HepG2 (cell line): ENCODE data around the gene ANKRD13D. TPM values are rescaled to one million over a fixed set of nuclear protein-coding genes. Genes with fewer than 3 reads are reported as not detected.

ENCODE experiments used
- ATAC-seq: fragments of 200-7000 bp; cut with Tn5 transposase; 3 replicates; pipeline ENCODE4 v1.9.1; 2020; ENCODE audit warnings: mild to moderate bottlenecking, moderate library complexity
- BruUV-seq: library from RNA; stranded (reverse); fragments of 400-500 nt; replicated peaks from 2 replicates; lab custom pipeline; 2021; lab: Mats Ljungman, UMichigan
- CTCF ChIA-PET: fragments of 300-600 bp; formaldehyde crosslinking; extraction: SDS; loops from one replicate; lab custom pipeline; 2021; ENCODE audit warnings: low total read pairs, inconsistent platforms, low intra/inter-chr PET ratio; lab: Yijun Ruan, JAX
- POLR2A ChIA-PET: fragments of 350-600 bp; sonication (Branson Sonifier 250); formaldehyde crosslinking; loops from one replicate; lab custom pipeline; 2020; ENCODE audit warnings: antibody characterized with exemption, inconsistent platforms; lab: Yijun Ruan, JAX
- DNase-seq: peaks from one replicate; pipeline ENCODE4 v3.0.0-alpha.2; 2015; ENCODE audit warnings: low spot score
- FAIRE-seq: peaks from 3 replicates; lab custom pipeline; 2011; peaks lifted over from hg19 to GRCh38; lab: Jason Lieb, UNC
- H2AFZ ChIP-seq: one replicate; pipeline ENCODE4 v1.6.1; 2011; ENCODE audit warnings: low read length, inconsistent platforms
- H3K27ac ChIP-seq: fragments of 300-600 bp; 3 replicates; pipeline ENCODE4 v1.8.0; 2011; ENCODE audit warnings: mixed run types, mild to moderate bottlenecking, mixed read lengths, low read length, inconsistent platforms; ENCODE audit not compliant: insufficient read depth; ENCODE audit errors: extremely low read length
- H3K27me3 ChIP-seq, 2 experiments: fragments of 200-600 bp in 1 of 2; 2 replicates in 1 of 2; 3 replicates in 1 of 2; pipeline versions ENCODE4 v1.6.0 to v1.8.0; 2011; ENCODE audit warnings: low read length in 2 of 2, mild to moderate bottlenecking in 2 of 2, moderate library complexity in 2 of 2, inconsistent platforms in 1 of 2; ENCODE audit not compliant: insufficient read depth in 2 of 2, control insufficient read depth in 1 of 2
- H3K36me3 ChIP-seq, 2 experiments: fragments of 200-600 bp in 1 of 2; replicated peaks in 1 of 2; 2 replicates in 1 of 2; 3 replicates in 1 of 2; pipeline versions ENCODE4 v1.5.1 to v1.8.0; 2011; ENCODE audit warnings: low read length in 2 of 2, inconsistent platforms in 1 of 2; ENCODE audit not compliant: insufficient read depth in 2 of 2, control insufficient read depth in 1 of 2
- H3K4me1 ChIP-seq: 2 replicates; pipeline ENCODE4 v1.5.1; 2012; ENCODE audit warnings: low read length, inconsistent platforms; ENCODE audit not compliant: insufficient read depth
- H3K4me2 ChIP-seq: 2 replicates; pipeline ENCODE4 v1.6.0; 2011; ENCODE audit warnings: low read depth, low read length, inconsistent platforms
- H3K4me3 ChIP-seq, 3 experiments: fragments of 200-600 bp in 1 of 3; sonication (generic), shearing (Covaris generic) in 1 of 3; replicated peaks in 1 of 3; 2 replicates each; pipeline ENCODE4 v1.5.1; 2011 to 2016; ENCODE audit warnings: low read length in 3 of 3, inconsistent platforms in 2 of 3, low read depth in 2 of 3, mild to moderate bottlenecking in 2 of 3, control low read depth in 1 of 3, mixed read lengths in 1 of 3; ENCODE audit not compliant: insufficient read depth in 1 of 3
- H3K79me2 ChIP-seq: one replicate; pipeline ENCODE4 v1.6.1; 2011; ENCODE audit warnings: low read length, inconsistent platforms; ENCODE audit not compliant: insufficient read depth
- H3K9ac ChIP-seq: 2 replicates; pipeline ENCODE4 v1.6.0; 2011; ENCODE audit warnings: mild to moderate bottlenecking, low read depth, low read length, inconsistent platforms; ENCODE audit not compliant: insufficient read depth
- H3K9me3 ChIP-seq: 2 replicates; pipeline ENCODE4 v1.5.1; 2012; ENCODE audit warnings: mild to moderate bottlenecking, low read length
- H4K20me1 ChIP-seq: 2 replicates; pipeline ENCODE4 v1.6.0; 2011; ENCODE audit warnings: inconsistent platforms, mild to moderate bottlenecking, low read length, moderate library complexity; ENCODE audit not compliant: insufficient read depth
- IKZF4 ChIP-seq: sonication (generic); formaldehyde crosslinking; IDR thresholded peaks from 2 replicates; pipeline ENCODE4 v1.5.1; 2020; ENCODE audit warnings: borderline replicate concordance, mild to moderate bottlenecking, low read depth, missing genetic modification reagents; ENCODE audit errors: not compliant biosample characterization
- MED1 ChIP-seq: sonication (generic); formaldehyde crosslinking; IDR thresholded peaks from 2 replicates; pipeline ENCODE4 v1.4.0; 2020; ENCODE audit warnings: missing genetic modification reagents
- POLR2AphosphoS2 ChIP-seq: IDR thresholded peaks from 2 replicates; pipeline ENCODE4 v1.6.1; 2011; ENCODE audit warnings: low read depth, low read length, improper control_type of control experiment
- SALL1 ChIP-seq: sonication (generic); formaldehyde crosslinking; IDR thresholded peaks from 2 replicates; pipeline ENCODE4 v1.8.0; 2022; ENCODE audit warnings: mild to moderate bottlenecking, missing genetic modification reagents
- U2AF1 ChIP-seq: fragments of 200-400 bp; formaldehyde crosslinking; optimal IDR thresholded peaks from 2 replicates; pipeline ENCODE3; 2017; ENCODE audit warnings: mild to moderate bottlenecking, low read depth, low read length
- ZBTB33 ChIP-seq: sonication (generic); formaldehyde crosslinking; IDR thresholded peaks from 2 replicates; pipeline ENCODE4 v1.4.0; 2020; ENCODE audit warnings: missing genetic modification reagents
- ZBTB38 ChIP-seq: sonication (generic); formaldehyde crosslinking; IDR thresholded peaks from 2 replicates; pipeline ENCODE4 v1.5.1; 2020; ENCODE audit warnings: mild to moderate bottlenecking, missing genetic modification reagents
- ZMYM4 ChIP-seq: sonication (generic); formaldehyde crosslinking; IDR thresholded peaks from 2 replicates; pipeline ENCODE4 v1.8.1; 2023; ENCODE audit warnings: mild to moderate bottlenecking, missing genetic modification reagents
- ZNF143 ChIP-seq: sonication (generic); formaldehyde crosslinking; IDR thresholded peaks from 2 replicates; pipeline ENCODE4 v1.4.0; 2020; ENCODE audit warnings: missing genetic modification reagents
- ZNF687 ChIP-seq: sonication (generic); formaldehyde crosslinking; IDR thresholded peaks from 2 replicates; pipeline ENCODE4 v1.5.1; 2020; ENCODE audit warnings: mild to moderate bottlenecking, missing genetic modification reagents, moderate library complexity
- WGBS: methylation state at CpG from one replicate; pipeline ENCODE4 v1.1.6; 2017; ENCODE audit warnings: low lambda C conversion rate; 5-methylcytosine and 5-hydroxymethylcytosine counted together
- in situ Hi-C: cut with HindIII; loops from 2 replicates; pipeline ENCODE4 v1.10.0; 2017; ENCODE audit warnings: low pct_unique_long_range_greater_than_20kb; ENCODE audit not compliant: extremely low pct_ligation_motif_present
- intact Hi-C: fragments of 100-400 bp; cut with micrococcal nuclease; formaldehyde crosslinking; loops from one replicate; pipeline ENCODE4 v1.10.0; 2022; ENCODE audit not compliant: unreplicated experiment
- polyA plus RNA-seq, 8 experiments: library from polyadenylated mRNA; depleted of rRNA in 3 of 8; stranded (reverse) in 7 of 8; unstranded in 1 of 8; fragments of >200 nt; fragmentation: Illumina TruSeq in 4 of 8; extraction: Trizol in 4 of 8; gene quantifications; 2 replicates each; pipeline versions ENCODE4 v1.2.1 to v1.2.3, GENCODE V29; 2011 to 2016; ENCODE audit warnings: low read depth in 4 of 8, missing spikeins in 1 of 8, mixed read lengths in 1 of 8; ENCODE audit not compliant: insufficient read depth in 1 of 8
- total RNA-seq, 5 experiments: library from RNA; depleted of rRNA; stranded (reverse); fragments of >200 nt; fragmentation: Illumina TruSeq; extraction: Trizol; gene quantifications; 2 replicates each; pipeline ENCODE4 v1.2.3, GENCODE V29; 2016; ENCODE audit warnings: low read depth in 1 of 5

Gene ANKRD13D
- total and polyA plus RNA-seq, 2 of the 13 experiments (the other 11 are each of a cell fraction or from before 2014, with no cell fraction given): 18.6 to 27.3 TPM

GRCh38 chr11:67253872-67254624 is 35.1 kb upstream of the ANKRD13D start:
- no peaks in the 10 kb centered on the region for H3K9me3 ChIP-seq
- ATAC-seq: no peak; the same call in 1 of the 3 replicates
- H3K36me3 ChIP-seq: peaks cover 54 to 70% of the 10 kb centered on the region in 2 experiments
- peak overlapping the region; percentile 62 for H3K27ac ChIP-seq
- peaks cover 2% of the 10 kb centered on the region for H3K79me2 ChIP-seq
- no peak for DNase-seq
- CTCF ChIA-PET: no interaction called here
- WGBS: 95% methylated on average over 14 of the region's 14 CpGs
- no peaks in the 10 kb centered on the region for H4K20me1 ChIP-seq
- H3K4me2 ChIP-seq: no peak overlapping the region
- H2AFZ ChIP-seq: no peak overlapping the region
- no peak overlapping the region for H3K9ac ChIP-seq
- no peak for FAIRE-seq
- in situ Hi-C loops (no loop called here), intact Hi-C loops (no loop called here)
- POLR2A ChIA-PET: interaction anchor here (1.6 to 2.1 kb wide), 2 partner anchors 14 to 64 kb away, joined by 3 to 14 read pairs; no protein-coding TSS in a partner anchor
- no TSS peak for BruUV-seq
- no peaks in the 10 kb centered on the region for H3K27me3 ChIP-seq
- no peak overlapping the region for H3K4me3 ChIP-seq
- TF ChIP-seq ZBTB38: peak; percentile 83; the same call in 1 of the 2 replicates
- TF ChIP-seq SALL1: peak; percentile 50; the same call in 1 of the 2 replicates
- TF ChIP-seq ZNF687 (CRISPR knock-in tag): peak; percentile 64
- no peak for TF ChIP-seq U2AF1
- peak; percentile 44; the same call in 1 of the 2 replicates for TF ChIP-seq MED1 (CRISPR knock-in tag)
- no peak for TF ChIP-seq ZNF143
- TF ChIP-seq ZBTB33 (CRISPR knock-in tag): peak; percentile 91
- TF ChIP-seq ZMYM4 (CRISPR knock-in tag): 0 out of 2 replicates have a peak, but pooled peaks have one; percentile 14
- TF ChIP-seq IKZF4 (CRISPR knock-in tag): no peak
- 0 out of 2 replicates have a peak, but pooled peaks have one; percentile 6 for TF ChIP-seq POLR2AphosphoS2
- peaks cover 64% of the 10 kb centered on the region for H3K4me1 ChIP-seq
